PC-3 (cell line): ENCODE results near the gene TMX2.

Experiments
- EZH2phosphoT487 ChIP-seq: fragments of 300-600 bp; sonication (generic); IDR thresholded peaks from 2 replicates; pipeline ENCODE4 v1.6.1; 2018; ENCODE audit warnings: mild to moderate bottlenecking, antibody characterized with exemption, low read length, borderline replicate concordance
- TF ChIP-seq, protein P1 (sequence below): fragments of 300-600 bp; sonication (generic); conservative IDR thresholded peaks from 2 replicates; pipeline ENCODE4 v1.5.1; 2017; ENCODE audit warnings: antibody characterized with exemption, low read depth, mild to moderate bottlenecking, low read length

DNA sequence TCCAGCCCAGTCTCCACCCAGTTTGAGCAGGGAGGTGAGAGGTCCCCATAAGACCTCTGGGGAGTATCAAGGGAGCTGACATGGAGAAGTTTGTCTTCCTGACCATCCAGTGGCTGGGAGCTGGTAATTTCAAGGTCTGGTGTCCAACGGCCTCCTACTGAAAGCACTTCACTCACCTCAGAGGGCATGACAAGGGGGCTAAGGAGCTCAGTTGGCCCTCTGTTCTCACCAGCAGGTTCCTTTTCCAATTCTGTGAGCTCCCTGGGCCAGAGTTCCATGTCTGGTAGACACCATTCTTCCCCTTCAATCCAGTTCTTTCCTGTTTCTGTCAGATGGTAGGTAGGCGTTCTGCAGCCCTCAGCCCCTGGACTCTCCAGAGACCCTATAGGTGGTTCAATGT is 32.0 kb downstream of the TMX2 start:
- TF ChIP-seq, protein P1, sequence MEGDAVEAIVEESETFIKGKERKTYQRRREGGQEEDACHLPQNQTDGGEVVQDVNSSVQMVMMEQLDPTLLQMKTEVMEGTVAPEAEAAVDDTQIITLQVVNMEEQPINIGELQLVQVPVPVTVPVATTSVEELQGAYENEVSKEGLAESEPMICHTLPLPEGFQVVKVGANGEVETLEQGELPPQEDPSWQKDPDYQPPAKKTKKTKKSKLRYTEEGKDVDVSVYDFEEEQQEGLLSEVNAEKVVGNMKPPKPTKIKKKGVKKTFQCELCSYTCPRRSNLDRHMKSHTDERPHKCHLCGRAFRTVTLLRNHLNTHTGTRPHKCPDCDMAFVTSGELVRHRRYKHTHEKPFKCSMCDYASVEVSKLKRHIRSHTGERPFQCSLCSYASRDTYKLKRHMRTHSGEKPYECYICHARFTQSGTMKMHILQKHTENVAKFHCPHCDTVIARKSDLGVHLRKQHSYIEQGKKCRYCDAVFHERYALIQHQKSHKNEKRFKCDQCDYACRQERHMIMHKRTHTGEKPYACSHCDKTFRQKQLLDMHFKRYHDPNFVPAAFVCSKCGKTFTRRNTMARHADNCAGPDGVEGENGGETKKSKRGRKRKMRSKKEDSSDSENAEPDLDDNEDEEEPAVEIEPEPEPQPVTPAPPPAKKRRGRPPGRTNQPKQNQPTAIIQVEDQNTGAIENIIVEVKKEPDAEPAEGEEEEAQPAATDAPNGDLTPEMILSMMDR = no peak
- no peak for TF ChIP-seq EZH2phosphoT487
